ENCODE measurements around the gene PNMA8C. TPM values are rescaled to one million over a fixed set of nuclear protein-coding genes. Genes with fewer than 3 reads are reported as not detected.
"Not testable (repeated sequence)": the region's sequence is repeated elsewhere in the genome, so short reads cannot be mapped to it uniquely, and the experiment has no call there.

Gene PNMA8C
- total and polyA plus RNA-seq, 5 donors, result 0.05 to 0.31 (median 0.24) TPM

DNA sequence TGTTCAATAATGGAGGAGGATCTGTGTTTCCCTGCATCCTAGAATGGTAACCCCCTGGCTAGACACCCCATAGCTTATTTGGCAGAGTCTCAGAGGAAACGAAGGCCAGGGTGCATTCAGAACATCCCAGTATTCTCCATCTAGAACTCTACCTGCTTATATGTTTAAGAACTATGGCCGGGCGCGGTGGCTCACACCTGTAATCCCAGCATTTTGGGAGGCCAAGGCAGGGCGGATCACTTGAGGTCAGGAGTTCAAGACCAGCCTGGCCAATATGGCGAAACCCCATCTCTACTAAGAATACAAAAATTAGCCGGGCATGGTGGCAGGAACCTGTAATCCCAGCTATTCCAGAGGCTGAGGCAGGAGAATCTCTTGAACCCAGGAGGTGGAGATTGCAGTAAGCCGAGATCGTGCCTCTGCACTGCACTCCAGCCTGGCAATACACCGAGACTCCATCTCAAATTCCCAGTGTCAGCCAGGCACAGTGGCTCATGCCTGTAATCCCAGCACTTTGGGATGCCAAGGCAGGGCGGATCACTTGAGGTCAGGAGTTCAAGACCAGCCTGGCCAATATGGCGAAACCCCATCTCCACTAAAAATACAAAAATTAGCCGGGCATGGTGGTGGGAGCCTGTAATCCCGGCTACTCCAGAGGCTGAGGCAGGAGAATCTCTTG, 30.8 kb downstream of the PNMA8C start:
- not testable (repeated sequence) for H3K27me3 ChIP-seq (ENCODE audit: control insufficient read depth, insufficient read depth); ATAC-seq; H3K27ac ChIP-seq (ENCODE audit: low read length); H3K9me3 ChIP-seq (ENCODE audit: control insufficient read depth, low read length); H3K4me3 ChIP-seq (ENCODE audit: low read length); H3K4me1 ChIP-seq (ENCODE audit: control insufficient read depth, insufficient read depth, low read length)
- WGBS, result 91% methylated on average over 14 of the region's 14 CpGs
- DNase-seq, result peak in 2 of 3 donors; percentile 15 to 26
- intact Hi-C loops (cut with DNase I), result loop anchor here in 2 of 4 donors (2.0 to 10.0 kb wide), 2 partner anchors 91 to 117 kb away; no protein-coding TSS in a partner anchor

DNA sequence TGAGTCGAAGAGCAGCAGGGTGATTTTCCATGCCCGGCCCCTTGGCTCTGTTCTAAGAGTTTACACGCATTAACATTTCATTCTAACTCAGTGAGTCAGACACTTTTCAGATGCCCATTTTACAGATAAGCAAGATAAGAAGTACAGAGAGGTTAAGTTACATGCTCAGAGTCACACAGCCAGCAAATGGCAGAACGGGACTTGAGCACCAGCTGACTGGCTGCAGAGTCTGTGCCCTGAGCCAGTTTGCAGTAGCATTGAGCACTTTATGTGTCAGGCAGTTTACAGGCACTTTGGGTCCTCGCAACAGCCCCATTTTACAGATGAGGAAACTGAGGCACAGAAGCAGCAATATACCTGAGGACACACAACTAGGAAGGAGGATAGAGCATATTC, 34.3 kb downstream of the PNMA8C start:
- H3K27me3 ChIP-seq (ENCODE audit: control insufficient read depth, insufficient read depth), result no peaks in the 10 kb centered on the region
- intact Hi-C loops (cut with DNase I), result loop anchor here in 1 of 4 donors (2.0 to 10.0 kb wide), 2 partner anchors 94 to 120 kb away; no protein-coding TSS in a partner anchor
- H3K4me3 ChIP-seq (ENCODE audit: low read length), result no peak overlapping the region
- H3K27ac ChIP-seq (ENCODE audit: low read length), result no peak overlapping the region
- no peaks in the 10 kb centered on the region for H3K9me3 ChIP-seq (ENCODE audit: control insufficient read depth, low read length)
- WGBS, result 82% methylated on average over 5 of the region's 5 CpGs
- no peaks in the 10 kb centered on the region for H3K4me1 ChIP-seq (ENCODE audit: control insufficient read depth, insufficient read depth, low read length)
- DNase-seq (peak in 2 of 3 donors; percentile 4 to 49), ATAC-seq (no peak)

DNA sequence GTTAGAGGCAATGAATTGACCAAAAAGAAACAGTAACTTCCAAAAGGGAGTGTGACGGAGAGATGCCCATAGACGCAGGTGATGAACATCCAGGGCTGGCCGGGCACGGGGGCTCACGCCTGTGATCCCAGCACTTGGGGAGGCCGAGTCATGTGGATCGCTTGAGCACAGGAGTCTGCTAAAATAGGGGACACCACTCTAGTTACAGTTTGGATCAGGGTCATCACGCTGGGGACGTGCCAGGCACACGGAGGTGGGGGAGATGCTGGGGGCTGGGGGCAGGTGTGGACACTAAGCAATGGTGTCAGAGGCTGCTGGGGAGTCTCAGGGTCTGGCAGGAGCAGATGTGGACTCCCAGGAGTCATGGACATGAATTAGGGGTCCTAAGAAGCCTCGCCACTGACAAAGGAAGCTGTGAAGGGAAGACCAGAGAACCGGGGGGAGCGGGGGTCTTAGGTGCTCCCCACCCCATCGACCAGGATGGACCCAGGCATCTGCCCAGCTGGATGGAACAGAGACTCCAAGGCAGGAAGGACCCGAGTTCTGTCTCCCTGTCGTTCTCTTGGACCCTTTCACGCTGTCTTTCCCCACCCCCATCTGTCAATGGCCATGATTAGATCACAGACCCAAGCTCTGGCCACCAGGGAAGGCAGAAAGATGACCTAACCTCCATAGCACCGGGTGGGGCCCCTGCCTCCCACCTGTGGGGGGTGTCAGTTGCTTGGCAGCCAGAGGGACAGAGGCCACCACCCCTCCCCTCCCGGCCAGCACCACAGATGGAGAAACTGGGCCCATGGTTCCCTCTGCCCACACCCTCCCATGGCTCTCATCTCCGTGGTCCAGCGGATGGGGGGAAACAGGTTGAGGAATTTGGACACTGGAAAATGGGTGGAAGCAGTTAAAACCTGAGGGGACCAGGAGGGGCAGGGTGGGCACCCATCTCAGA, 35.0 kb downstream of the PNMA8C start:
- DNase-seq (peak in 2 of 3 donors; percentile 48 to 54), ATAC-seq (peak; percentile 12 to 41)
- H3K4me3 ChIP-seq (ENCODE audit: low read length), result no peak overlapping the region
- no peaks in the 10 kb centered on the region for H3K9me3 ChIP-seq (ENCODE audit: control insufficient read depth, low read length)
- no peak overlapping the region for H3K27ac ChIP-seq (ENCODE audit: low read length)
- H3K4me1 ChIP-seq (ENCODE audit: control insufficient read depth, insufficient read depth, low read length), result no peaks in the 10 kb centered on the region
- no peaks in the 10 kb centered on the region for H3K27me3 ChIP-seq (ENCODE audit: control insufficient read depth, insufficient read depth)
- 71% methylated on average over 21 of the region's 21 CpGs for WGBS
- intact Hi-C loops (cut with DNase I), result loop anchor here in 1 of 4 donors (2.0 to 10.0 kb wide), 2 partner anchors 95 to 121 kb away; no protein-coding TSS in a partner anchor

DNA sequence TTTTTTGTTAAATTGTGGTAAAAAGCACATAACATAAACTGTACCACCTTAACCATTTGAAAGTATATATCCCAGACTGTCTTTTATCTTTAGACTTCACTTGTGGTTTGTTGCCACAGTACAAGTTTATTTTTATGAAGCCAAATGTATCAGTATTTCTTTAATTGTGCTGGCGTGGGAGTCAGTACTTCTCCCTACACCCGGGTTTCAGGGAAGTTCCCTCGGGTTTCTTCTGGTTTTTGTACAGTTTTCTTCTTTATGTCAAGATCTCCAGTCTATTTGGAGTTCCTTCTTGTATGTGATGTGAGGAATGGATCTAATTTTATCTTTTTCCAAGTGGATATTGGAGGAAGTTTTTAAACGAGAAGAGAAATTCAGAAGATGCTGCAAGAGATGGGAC, 35.9 kb downstream of the PNMA8C start:
- no peaks in the 10 kb centered on the region for H3K9me3 ChIP-seq (ENCODE audit: control insufficient read depth, low read length)
- ATAC-seq (no peak), DNase-seq (no peak)
- H3K27me3 ChIP-seq (ENCODE audit: control insufficient read depth, insufficient read depth), result no peaks in the 10 kb centered on the region
- H3K4me3 ChIP-seq (ENCODE audit: low read length), result no peak overlapping the region
- no peak overlapping the region for H3K27ac ChIP-seq (ENCODE audit: low read length)
- no peaks in the 10 kb centered on the region for H3K4me1 ChIP-seq (ENCODE audit: control insufficient read depth, insufficient read depth, low read length)
- WGBS, result 42% methylated on average over 4 of the region's 4 CpGs
- intact Hi-C loops (cut with DNase I), result loop anchor here in 1 of 4 donors (10.0 kb wide), 1 partner anchor 122 kb away; no protein-coding TSS in a partner anchor

DNA sequence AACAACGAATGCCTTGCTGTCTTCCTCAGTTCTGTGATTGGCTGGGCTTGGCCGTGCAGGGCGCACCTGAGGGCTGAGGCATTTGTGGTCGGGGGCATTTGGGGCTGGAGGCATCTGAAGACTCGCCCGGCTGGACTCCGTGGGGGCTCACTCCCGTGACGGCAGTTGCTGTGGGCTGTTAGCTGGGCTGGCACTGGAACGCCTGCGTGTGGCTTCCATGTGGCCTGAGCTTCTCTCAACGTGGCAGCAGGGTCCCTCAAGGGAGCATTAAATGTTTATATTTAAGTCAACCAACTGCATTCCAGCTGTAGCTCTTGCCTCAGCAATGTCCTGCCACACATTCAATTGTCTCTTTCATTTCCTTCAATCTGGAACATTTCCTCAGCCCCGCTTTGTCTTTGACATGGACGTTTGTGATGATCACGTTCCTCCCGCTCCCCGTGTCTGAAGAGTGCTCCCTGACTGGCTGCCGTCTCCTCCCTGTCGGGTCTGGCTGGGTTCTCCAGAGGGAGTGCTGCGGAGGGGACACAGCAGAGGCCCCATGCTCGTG, 36.4 kb downstream of the PNMA8C start:
- no peak overlapping the region for H3K4me3 ChIP-seq (ENCODE audit: low read length)
- peak; percentile 13 to 48 (median 36) for DNase-seq
- H3K9me3 ChIP-seq (ENCODE audit: control insufficient read depth, low read length), result no peaks in the 10 kb centered on the region
- no peaks in the 10 kb centered on the region for H3K27me3 ChIP-seq (ENCODE audit: control insufficient read depth, insufficient read depth)
- intact Hi-C loops (cut with DNase I), result loop anchor here in 1 of 4 donors (10.0 kb wide), 1 partner anchor 122 kb away; no protein-coding TSS in a partner anchor
- no peaks in the 10 kb centered on the region for H3K4me1 ChIP-seq (ENCODE audit: control insufficient read depth, insufficient read depth, low read length)
- 48% methylated on average over 21 of the region's 21 CpGs for WGBS
- no peak overlapping the region for H3K27ac ChIP-seq (ENCODE audit: low read length)
- no peak for ATAC-seq

DNA sequence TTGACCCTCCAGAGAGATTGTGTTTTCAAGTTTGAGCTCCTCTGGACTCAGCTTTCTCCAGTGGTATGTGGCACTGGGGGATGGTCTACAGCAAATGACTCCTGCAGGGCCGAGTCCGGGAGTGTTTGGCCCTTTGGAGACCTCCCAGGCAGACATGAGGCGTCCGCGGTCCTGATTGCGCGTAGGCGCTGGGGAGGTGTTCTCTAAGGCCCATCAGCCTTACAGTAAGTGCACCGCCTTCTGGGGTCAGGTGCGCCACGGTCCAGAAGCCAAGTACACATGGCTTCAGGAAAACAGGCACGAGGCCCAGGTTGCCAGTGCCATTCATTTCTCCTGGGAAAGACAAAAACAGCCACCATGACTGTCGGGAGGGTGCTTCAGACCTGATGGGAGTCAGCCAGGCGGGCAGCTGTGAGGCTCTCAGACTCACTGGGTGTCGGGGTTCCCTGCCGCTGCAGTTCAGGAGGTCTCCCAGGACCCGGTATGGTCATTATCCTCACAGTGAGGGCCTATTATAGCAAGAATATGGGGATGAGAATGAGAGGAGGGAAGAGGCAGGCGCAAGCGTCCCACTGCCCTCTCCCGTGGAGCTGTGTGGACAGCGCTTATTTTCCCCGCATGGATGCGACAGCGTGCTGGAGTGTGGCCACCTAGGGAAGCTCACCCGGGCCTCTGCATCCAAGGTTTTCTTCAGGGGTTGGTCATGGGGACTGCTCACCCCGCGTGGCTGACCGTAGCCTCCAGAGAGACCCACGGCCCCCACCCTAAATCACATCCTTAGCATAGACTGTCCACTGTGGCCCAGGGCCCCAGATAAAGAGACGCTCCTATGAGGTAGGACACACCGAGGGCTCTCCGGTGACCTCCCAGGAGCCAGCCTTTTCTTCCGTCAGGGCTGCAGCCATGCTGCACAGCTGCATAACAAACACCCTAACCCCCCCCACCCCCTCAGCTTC, 37.2 kb downstream of the PNMA8C start:
- no peak overlapping the region for H3K4me3 ChIP-seq (ENCODE audit: low read length)
- H3K9me3 ChIP-seq (ENCODE audit: control insufficient read depth, low read length), result no peaks in the 10 kb centered on the region
- WGBS, result 89% methylated on average over 33 of the region's 33 CpGs
- DNase-seq (peak; percentile 7 to 47 (median 46)), ATAC-seq (no peak)
- no peaks in the 10 kb centered on the region for H3K4me1 ChIP-seq (ENCODE audit: control insufficient read depth, insufficient read depth, low read length)
- intact Hi-C loops (cut with DNase I), result loop anchor here in 1 of 4 donors (10.0 kb wide), 1 partner anchor 123 kb away; no protein-coding TSS in a partner anchor
- no peak overlapping the region for H3K27ac ChIP-seq (ENCODE audit: low read length)
- no peaks in the 10 kb centered on the region for H3K27me3 ChIP-seq (ENCODE audit: control insufficient read depth, insufficient read depth)

DNA sequence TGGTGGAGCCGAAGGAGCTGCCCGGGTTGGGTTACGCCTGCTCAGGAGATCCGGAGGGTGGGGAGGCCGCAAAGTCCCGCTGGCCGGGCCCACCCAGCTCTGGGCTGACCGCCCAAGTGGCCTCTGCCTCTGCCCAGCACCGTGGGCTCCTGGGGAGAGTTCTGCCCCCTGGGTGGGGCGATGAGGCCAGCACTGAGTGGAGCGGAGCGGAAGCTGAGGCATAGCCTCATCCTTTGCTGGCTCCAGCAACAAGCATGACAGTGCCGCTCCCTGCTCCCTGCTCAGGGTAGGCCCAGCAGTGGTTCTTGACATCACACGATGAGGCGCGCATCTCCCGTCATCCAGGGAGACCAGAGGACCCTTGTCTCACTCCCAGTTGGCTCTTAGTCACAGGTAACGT, 37.9 kb downstream of the PNMA8C start:
- H3K4me3 ChIP-seq (ENCODE audit: low read length), result no peak overlapping the region
- H3K27ac ChIP-seq (ENCODE audit: low read length), result no peak overlapping the region
- intact Hi-C loops (cut with DNase I), result loop anchor here in 1 of 4 donors (10.0 kb wide), 1 partner anchor 124 kb away; no protein-coding TSS in a partner anchor
- H3K4me1 ChIP-seq (ENCODE audit: control insufficient read depth, insufficient read depth, low read length), result no peaks in the 10 kb centered on the region
- no peaks in the 10 kb centered on the region for H3K27me3 ChIP-seq (ENCODE audit: control insufficient read depth, insufficient read depth)
- no peaks in the 10 kb centered on the region for H3K9me3 ChIP-seq (ENCODE audit: control insufficient read depth, low read length)
- peak; percentile 19 to 64 (median 50) for DNase-seq
- ATAC-seq, result peak in 1 of 2 donors; percentile 14
- WGBS, result 86% methylated on average over 18 of the region's 18 CpGs

DNA sequence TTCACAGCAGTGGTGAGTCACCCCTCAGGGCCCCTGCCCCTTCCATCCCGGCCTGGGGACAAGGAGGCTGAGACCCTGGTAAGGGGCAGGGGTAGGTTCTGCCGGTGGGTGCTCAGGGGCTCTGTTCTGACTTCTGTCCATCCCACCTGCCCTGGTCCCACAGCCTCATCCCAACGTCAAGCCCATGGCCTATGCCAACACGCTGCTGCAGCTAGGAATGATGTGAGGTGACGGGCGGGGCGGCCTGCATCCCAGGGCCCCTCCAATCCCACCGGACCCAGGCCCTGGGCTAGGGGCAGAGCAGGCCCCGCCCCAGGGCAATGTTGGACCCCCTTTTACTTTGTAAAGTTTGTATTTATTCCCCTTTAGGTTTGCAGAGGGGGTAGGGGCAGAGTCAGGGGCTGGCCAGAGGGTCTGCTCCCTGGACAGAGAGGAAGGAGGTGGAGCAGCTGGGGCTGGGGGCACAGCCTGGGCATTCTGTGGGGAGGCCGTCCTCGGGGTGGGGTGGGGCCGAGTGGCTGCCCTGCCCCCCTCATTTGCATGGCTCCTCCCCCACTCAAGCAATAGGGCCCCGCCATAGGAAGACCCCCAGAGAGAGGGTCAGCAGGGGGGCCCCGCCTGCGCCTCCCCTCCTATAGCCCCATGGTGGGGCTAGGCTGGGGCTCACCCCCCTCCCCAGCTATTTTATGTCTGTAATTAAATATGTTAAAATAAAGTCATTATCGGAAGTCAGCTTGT, 38.4 kb downstream of the PNMA8C start:
- 91% methylated on average over 16 of the region's 16 CpGs for WGBS
- H3K4me1 ChIP-seq (ENCODE audit: control insufficient read depth, insufficient read depth, low read length), result no peaks in the 10 kb centered on the region
- peak in 2 of 3 donors; percentile 11 to 38 for DNase-seq
- no peaks in the 10 kb centered on the region for H3K9me3 ChIP-seq (ENCODE audit: control insufficient read depth, low read length)
- no peak overlapping the region for H3K27ac ChIP-seq (ENCODE audit: low read length)
- ATAC-seq, result no peak
- no peaks in the 10 kb centered on the region for H3K27me3 ChIP-seq (ENCODE audit: control insufficient read depth, insufficient read depth)
- intact Hi-C loops (cut with DNase I), result loop anchor here in 1 of 4 donors (10.0 kb wide), 1 partner anchor 125 kb away; no protein-coding TSS in a partner anchor
- no peak overlapping the region for H3K4me3 ChIP-seq (ENCODE audit: low read length)

DNA sequence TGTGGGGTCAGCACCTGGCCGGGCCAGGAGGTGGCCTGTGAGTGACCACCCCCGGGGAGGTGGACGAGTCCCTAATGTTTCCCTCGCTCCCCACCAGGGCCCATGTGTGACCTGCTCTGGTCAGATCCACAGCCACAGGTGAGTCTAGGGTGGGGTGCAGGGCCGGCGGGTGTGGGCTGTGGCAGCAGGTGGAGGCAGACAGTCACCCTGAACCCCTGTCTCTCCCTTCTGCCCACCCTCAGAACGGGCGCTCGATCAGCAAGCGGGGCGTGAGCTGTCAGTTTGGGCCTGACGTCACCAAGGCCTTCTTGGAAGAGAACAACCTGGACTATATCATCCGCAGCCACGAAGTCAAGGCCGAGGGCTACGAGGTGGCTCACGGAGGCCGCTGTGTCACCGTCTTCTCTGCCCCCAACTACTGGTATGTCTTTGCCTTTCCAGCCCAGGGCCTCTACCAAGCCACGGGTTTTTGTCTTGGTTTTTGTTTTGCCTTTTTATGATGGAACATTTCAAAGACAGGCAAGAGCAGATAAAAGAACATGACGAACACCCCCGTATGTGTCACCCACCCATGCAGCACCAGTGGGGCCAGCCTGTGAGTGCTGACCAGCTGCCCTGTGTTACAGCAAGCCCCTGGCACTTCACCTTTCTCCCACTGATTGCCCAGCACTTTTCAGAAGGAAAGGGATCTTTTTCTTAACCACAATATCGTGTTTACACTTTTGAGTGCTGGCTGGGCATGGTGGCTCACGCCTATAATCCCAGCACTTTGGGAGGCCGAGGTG, 40.2 kb downstream of the PNMA8C start:
- intact Hi-C loops (cut with DNase I), result no loop called here
- no peak overlapping the region for H3K4me3 ChIP-seq (ENCODE audit: low read length)
- H3K9me3 ChIP-seq (ENCODE audit: control insufficient read depth, low read length), result no peaks in the 10 kb centered on the region
- H3K4me1 ChIP-seq (ENCODE audit: control insufficient read depth, insufficient read depth, low read length), result no peaks in the 10 kb centered on the region
- H3K27me3 ChIP-seq (ENCODE audit: control insufficient read depth, insufficient read depth), result no peaks in the 10 kb centered on the region
- 93% methylated on average over 25 of the region's 25 CpGs for WGBS
- no peak for ATAC-seq
- no peak overlapping the region for H3K27ac ChIP-seq (ENCODE audit: low read length)
- DNase-seq, result peak in 2 of 3 donors; percentile 9 to 43
